Ishikawa (cell line): ENCODE results near the gene DLX1.

Experiments used
- CEBPB ChIP-seq: IDR thresholded peaks from 2 replicates; pipeline ENCODE4 v1.6.1; 2012
- CREB1 ChIP-seq: IDR thresholded peaks from 2 replicates; pipeline ENCODE4 v1.6.1; 2012; ENCODE audit warnings: low read depth
- EGR1 ChIP-seq: IDR thresholded peaks from 2 replicates; pipeline ENCODE4 v1.6.1; 2012
- EP300 ChIP-seq: IDR thresholded peaks from 2 replicates; pipeline ENCODE4 v1.6.1; 2012; ENCODE audit warnings: borderline replicate concordance
- FOXM1 ChIP-seq: IDR thresholded peaks from 2 replicates; pipeline ENCODE4 v1.6.1; 2012; ENCODE audit warnings: low read depth, borderline replicate concordance
- MAX ChIP-seq: IDR thresholded peaks from 2 replicates; pipeline ENCODE4 v1.6.1; 2012
- NFIC ChIP-seq: IDR thresholded peaks from 2 replicates; pipeline ENCODE4 v1.6.1; 2012
- RAD21 ChIP-seq: IDR thresholded peaks from 2 replicates; pipeline ENCODE4 v1.6.1; 2012; ENCODE audit warnings: low read depth
- REST ChIP-seq: IDR thresholded peaks from 2 replicates; pipeline ENCODE4 v1.6.1; 2012; ENCODE audit warnings: low read depth, mild to moderate bottlenecking
- TAF1 ChIP-seq: IDR thresholded peaks from 2 replicates; pipeline ENCODE4 v1.6.1; 2012; ENCODE audit warnings: low read depth, mild to moderate bottlenecking
- TCF12 ChIP-seq: IDR thresholded peaks from 2 replicates; pipeline ENCODE4 v1.6.1; 2012; ENCODE audit warnings: low read depth
- TEAD4 ChIP-seq: IDR thresholded peaks from 2 replicates; pipeline ENCODE4 v1.6.1; 2012
- USF1 ChIP-seq: IDR thresholded peaks from 2 replicates; pipeline ENCODE4 v1.6.1; 2012
- YY1 ChIP-seq: IDR thresholded peaks from 2 replicates; pipeline ENCODE4 v1.6.1; 2012; ENCODE audit warnings: low read depth
- ZBTB7A ChIP-seq: IDR thresholded peaks from 2 replicates; pipeline ENCODE4 v1.6.1; 2012; ENCODE audit warnings: low read depth

The DLX1 gene

GRCh38 chr2:172086241-172087206 is 1.2 kb downstream of the DLX1 start:
- TF ChIP-seq REST (no peak), MAX (no peak), RAD21 (no peak), ZBTB7A (no peak)

- TF ChIP-seq TAF1: no peak
- TF ChIP-seq USF1: no peak
- TF ChIP-seq TEAD4: no peak
- TF ChIP-seq TCF12: no peak
- TF ChIP-seq EGR1: no peak
- no peak for TF ChIP-seq RAD21
- no peak for TF ChIP-seq FOXM1
These were observed 2.0 kb downstream of the DLX1 start for GRCh38 chr2:172087207-172087779.

GRCh38 chr2:172087780-172088244 is 2.5 kb downstream of the DLX1 start:
- no peak for TF ChIP-seq EP300
- no peak for TF ChIP-seq EGR1

GRCh38 chr2:172088245-172089004 is 3.1 kb downstream of the DLX1 start:
- TF ChIP-seq TEAD4: no peak
- TF ChIP-seq YY1: no peak
- TF ChIP-seq FOXM1: no peak
- TF ChIP-seq REST: no peak
- no peak for TF ChIP-seq ZBTB7A
- TF ChIP-seq NFIC: no peak
- TF ChIP-seq CREB1: no peak
- TF ChIP-seq USF1: no peak
- TF ChIP-seq TAF1: no peak
- TF ChIP-seq CEBPB: no peak

- TF ChIP-seq EP300: no peak
- no peak for TF ChIP-seq YY1
- no peak for TF ChIP-seq TCF12
- TF ChIP-seq EGR1: no peak
- TF ChIP-seq RAD21: no peak
- TF ChIP-seq MAX: no peak
- no peak for TF ChIP-seq USF1
- TF ChIP-seq NFIC: no peak
- TF ChIP-seq CREB1: no peak
- no peak for TF ChIP-seq CEBPB
- TF ChIP-seq REST: no peak
- no peak for TF ChIP-seq FOXM1
These were observed 3.7 kb downstream of the DLX1 start for GRCh38 chr2:172089005-172089504.
